GM12873 (cell line): ENCODE results near the gene ZNF837.

Source experiments
- TF ChIP-seq, protein P1 (sequence below): IDR thresholded peaks from 2 replicates; pipeline ENCODE4 v1.5.1; 2012; ENCODE audit warnings: low read depth, mild to moderate bottlenecking, moderate library complexity, low read length, control low read depth; ENCODE audit not compliant: insufficient read depth; ENCODE audit errors: missing control alignments

The ZNF837 gene

DNA sequence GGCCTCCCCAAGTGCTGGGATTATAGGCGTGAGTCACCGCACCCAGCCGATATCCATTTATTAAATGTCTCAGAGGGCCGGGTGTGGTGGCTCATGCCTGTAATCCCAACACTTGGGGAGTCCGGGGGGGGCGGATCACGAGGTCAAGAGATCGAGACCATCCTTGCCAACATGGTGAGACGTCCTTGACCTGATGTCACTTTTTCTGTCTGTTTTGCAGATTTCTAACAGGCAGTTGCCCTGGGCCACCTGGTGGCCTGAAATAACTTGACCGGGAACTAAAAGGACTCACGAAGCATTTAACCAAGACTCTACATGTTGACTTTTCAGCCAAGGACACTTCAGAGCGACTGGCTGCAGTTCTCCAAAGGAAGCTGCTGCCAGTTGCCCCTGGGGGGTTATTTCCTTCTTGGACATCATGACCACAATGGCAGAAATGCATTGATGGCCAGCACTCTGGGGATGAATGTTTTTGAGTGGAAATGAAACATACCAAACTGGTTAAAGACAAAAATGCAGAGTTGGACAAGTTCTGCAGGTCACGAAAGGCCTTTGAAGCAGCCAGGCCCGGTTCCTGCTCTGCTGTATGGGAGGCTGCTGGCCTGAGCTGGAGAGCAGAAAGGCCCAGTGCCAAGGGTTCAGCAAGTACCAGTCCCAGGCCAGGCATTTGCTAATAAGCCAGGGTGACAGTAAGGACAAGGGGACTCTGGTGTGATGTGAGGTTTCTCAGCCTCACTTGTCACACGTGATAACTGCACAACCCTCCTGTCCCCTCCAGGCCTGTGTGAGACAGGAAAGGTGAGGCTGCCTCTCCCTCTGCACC lies 8.3 kb downstream of the ZNF837 start:
- TF ChIP-seq, protein P1, sequence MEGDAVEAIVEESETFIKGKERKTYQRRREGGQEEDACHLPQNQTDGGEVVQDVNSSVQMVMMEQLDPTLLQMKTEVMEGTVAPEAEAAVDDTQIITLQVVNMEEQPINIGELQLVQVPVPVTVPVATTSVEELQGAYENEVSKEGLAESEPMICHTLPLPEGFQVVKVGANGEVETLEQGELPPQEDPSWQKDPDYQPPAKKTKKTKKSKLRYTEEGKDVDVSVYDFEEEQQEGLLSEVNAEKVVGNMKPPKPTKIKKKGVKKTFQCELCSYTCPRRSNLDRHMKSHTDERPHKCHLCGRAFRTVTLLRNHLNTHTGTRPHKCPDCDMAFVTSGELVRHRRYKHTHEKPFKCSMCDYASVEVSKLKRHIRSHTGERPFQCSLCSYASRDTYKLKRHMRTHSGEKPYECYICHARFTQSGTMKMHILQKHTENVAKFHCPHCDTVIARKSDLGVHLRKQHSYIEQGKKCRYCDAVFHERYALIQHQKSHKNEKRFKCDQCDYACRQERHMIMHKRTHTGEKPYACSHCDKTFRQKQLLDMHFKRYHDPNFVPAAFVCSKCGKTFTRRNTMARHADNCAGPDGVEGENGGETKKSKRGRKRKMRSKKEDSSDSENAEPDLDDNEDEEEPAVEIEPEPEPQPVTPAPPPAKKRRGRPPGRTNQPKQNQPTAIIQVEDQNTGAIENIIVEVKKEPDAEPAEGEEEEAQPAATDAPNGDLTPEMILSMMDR, result peak; percentile 8

DNA sequence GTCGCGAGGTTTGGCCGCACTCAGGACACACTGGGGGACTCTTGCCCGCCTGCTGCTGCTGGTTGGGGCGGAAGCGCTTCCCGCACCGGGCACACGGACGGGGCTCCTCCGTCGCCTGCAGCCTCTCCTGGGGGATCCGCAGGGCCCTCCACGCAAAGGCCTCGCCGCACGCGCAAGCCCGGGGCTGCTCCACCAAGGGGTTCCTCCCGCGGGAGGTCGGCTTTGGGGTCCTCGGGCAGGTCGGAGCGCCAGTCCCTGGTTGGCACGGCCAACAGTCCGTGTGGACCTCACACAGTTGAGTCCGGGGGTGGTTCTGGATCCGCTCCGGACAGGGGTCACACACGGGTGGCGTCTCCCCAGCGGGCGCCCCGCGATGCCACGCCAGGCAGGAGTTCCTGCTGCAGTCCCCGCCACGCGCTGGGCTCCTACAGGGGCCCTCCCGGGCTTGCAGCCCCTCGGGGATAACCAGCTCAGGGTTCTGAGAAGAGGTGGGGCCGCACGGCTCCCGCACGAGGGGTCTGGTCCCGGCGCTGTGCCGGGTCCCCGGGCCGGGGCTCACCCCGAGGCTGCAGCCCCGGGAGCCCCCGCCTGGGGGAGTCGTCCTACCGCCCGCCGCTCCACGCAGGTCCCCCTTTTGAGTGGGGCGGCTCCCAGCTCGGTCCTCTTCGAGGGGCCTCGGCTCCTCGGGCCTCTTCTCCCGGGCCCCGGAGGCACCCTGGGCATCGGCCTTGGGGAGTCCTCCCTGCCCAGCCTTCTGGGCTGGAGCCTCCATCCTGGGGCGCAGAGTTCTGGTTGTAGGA lies 12.1 kb downstream of the ZNF837 start:
- TF ChIP-seq, protein P1, result no peak

- TF ChIP-seq, protein P1, result no peak
These were observed 13.0 kb downstream of the ZNF837 start for GRCh38 chr19:58367698-58368454.

- TF ChIP-seq, protein P1, result no peak
These were observed 14.0 kb downstream of the ZNF837 start for GRCh38 chr19:58366585-58367430.

- TF ChIP-seq, protein P1, result no peak
These were observed 16.7 kb downstream of the ZNF837 start for GRCh38 chr19:58364146-58364545.

GRCh38 chr19:58362272-58362994 lies 18.4 kb downstream of the ZNF837 start, which contains the start of gene ZNF497:
Gene ZNF497 (minus strand): TSS chr19:58362751. CDS start chr19:58357635, 5,116 bp downstream.
- TF ChIP-seq, protein P1, result no peak
